HepG2 (cell line): ENCODE measurements around the gene CXXC5. TPM values are rescaled to one million over a fixed set of nuclear protein-coding genes. Genes with fewer than 3 reads are reported as not detected.

Experiments
- ATF2 ChIP-seq: sonication (generic); formaldehyde crosslinking; IDR thresholded peaks from 2 replicates; pipeline ENCODE4 v1.4.0; 2020; ENCODE audit warnings: missing genetic modification reagents
- ESRRA ChIP-seq: sonication (generic); formaldehyde crosslinking; IDR thresholded peaks from 2 replicates; pipeline ENCODE4 v1.5.1; 2020; ENCODE audit warnings: mild to moderate bottlenecking, low read depth, missing genetic modification reagents
- FOXA3 ChIP-seq: IDR thresholded peaks from 2 replicates; pipeline ENCODE4 v1.6.1; 2016; ENCODE audit warnings: missing genetic modification reagents, missing compliant biosample characterization
- HDAC2 ChIP-seq: sonication (generic); formaldehyde crosslinking; IDR thresholded peaks from 2 replicates; pipeline ENCODE4 v1.4.0; 2020; ENCODE audit warnings: missing genetic modification reagents
- HMGXB4 ChIP-seq, 2 experiments: sonication (generic) in 1 of 2; formaldehyde crosslinking in 1 of 2; IDR thresholded peaks; 2 replicates each; pipeline versions ENCODE4 v1.4.0 to v1.6.1; 2018 to 2020; ENCODE audit warnings: missing genetic modification reagents in 2 of 2, borderline replicate concordance in 1 of 2, low read depth in 1 of 2, mild to moderate bottlenecking in 1 of 2, missing biosample characterization in 1 of 2
- HNRNPL ChIP-seq: fragments of 200-400 bp; formaldehyde crosslinking; IDR thresholded peaks from 2 replicates; pipeline ENCODE4 v1.6.1; 2017; ENCODE audit warnings: mild to moderate bottlenecking, low read depth, low read length
- JDP2 ChIP-seq: sonication (generic); formaldehyde crosslinking; IDR thresholded peaks from 2 replicates; pipeline ENCODE4 v1.8.1; 2022; ENCODE audit warnings: missing genetic modification reagents, borderline replicate concordance
- PAXIP1 ChIP-seq: sonication (generic); formaldehyde crosslinking; conservative IDR thresholded peaks from 2 replicates; pipeline ENCODE4 v1.4.0; 2020; ENCODE audit warnings: mild to moderate bottlenecking, missing genetic modification reagents, moderate library complexity
- SKI ChIP-seq: fragments of 450-650 bp; IDR thresholded peaks from one replicate; pipeline ENCODE4 v1.6.1; 2018; ENCODE audit warnings: mild to moderate bottlenecking; ENCODE audit not compliant: partially characterized antibody
- THAP11 ChIP-seq: IDR thresholded peaks from 2 replicates; pipeline ENCODE4 v1.6.1; 2016; ENCODE audit warnings: missing biosample characterization, missing genetic modification reagents
- THRA ChIP-seq: sonication (generic); formaldehyde crosslinking; IDR thresholded peaks from 2 replicates; pipeline ENCODE4 v1.4.0; 2020; ENCODE audit warnings: missing genetic modification reagents, borderline replicate concordance
- ZBTB38 ChIP-seq: sonication (generic); formaldehyde crosslinking; IDR thresholded peaks from 2 replicates; pipeline ENCODE4 v1.5.1; 2020; ENCODE audit warnings: mild to moderate bottlenecking, missing genetic modification reagents
- ZNF251 ChIP-seq: sonication (generic); formaldehyde crosslinking; IDR thresholded peaks from 2 replicates; pipeline ENCODE4 v1.9.0; 2021; ENCODE audit warnings: mild to moderate bottlenecking, missing genetic modification reagents
- ZNF543 ChIP-seq: sonication (generic); formaldehyde crosslinking; IDR thresholded peaks from 2 replicates; pipeline ENCODE4 v1.4.0; 2020; ENCODE audit warnings: mild to moderate bottlenecking, missing genetic modification reagents
- ZNF547 ChIP-seq: sonication (generic); formaldehyde crosslinking; IDR thresholded peaks from 2 replicates; pipeline ENCODE4 v1.5.1; 2020; ENCODE audit warnings: mild to moderate bottlenecking, missing genetic modification reagents
- polyA plus RNA-seq, 8 experiments: library from polyadenylated mRNA; depleted of rRNA in 3 of 8; stranded (reverse) in 7 of 8; unstranded in 1 of 8; fragments of >200 nt; fragmentation: Illumina TruSeq in 4 of 8; extraction: Trizol in 4 of 8; gene quantifications; 2 replicates each; pipeline versions ENCODE4 v1.2.1 to v1.2.3, GENCODE V29; 2011 to 2016; ENCODE audit warnings: low read depth in 4 of 8, missing spikeins in 1 of 8, mixed read lengths in 1 of 8; ENCODE audit not compliant: insufficient read depth in 1 of 8
- total RNA-seq, 5 experiments: library from RNA; depleted of rRNA; stranded (reverse); fragments of >200 nt; fragmentation: Illumina TruSeq; extraction: Trizol; gene quantifications; 2 replicates each; pipeline ENCODE4 v1.2.3, GENCODE V29; 2016; ENCODE audit warnings: low read depth in 1 of 5
- TF ChIP-seq, protein P1 (sequence below): sonication (generic); formaldehyde crosslinking; IDR thresholded peaks from 2 replicates; pipeline ENCODE4 v1.8.1; 2023; ENCODE audit warnings: mild to moderate bottlenecking, moderate library complexity, missing genetic modification reagents
- TF ChIP-seq, protein P2 (sequence below): sonication (generic); formaldehyde crosslinking; IDR thresholded peaks from 2 replicates; pipeline ENCODE4 v1.5.1; 2020; ENCODE audit warnings: mild to moderate bottlenecking, moderate library complexity, missing genetic modification reagents

CXXC5 gene
- total and polyA plus RNA-seq, 2 of the 13 experiments (the other 11 are each of a cell fraction or from before 2014, with no cell fraction given) = 32.3 to 33.0 TPM

GRCh38 chr5:139725073-139725830 is 77.1 kb downstream of the CXXC5 start (continued):
- no peak for TF ChIP-seq ESRRA
- no peak for TF ChIP-seq ZNF547 (CRISPR knock-in tag)
- TF ChIP-seq SKI = peak; percentile 53
- 0 out of 2 replicates have a peak, but pooled peaks have one; percentile 18 for TF ChIP-seq THAP11 (CRISPR knock-in tag)
- TF ChIP-seq, protein P1, sequence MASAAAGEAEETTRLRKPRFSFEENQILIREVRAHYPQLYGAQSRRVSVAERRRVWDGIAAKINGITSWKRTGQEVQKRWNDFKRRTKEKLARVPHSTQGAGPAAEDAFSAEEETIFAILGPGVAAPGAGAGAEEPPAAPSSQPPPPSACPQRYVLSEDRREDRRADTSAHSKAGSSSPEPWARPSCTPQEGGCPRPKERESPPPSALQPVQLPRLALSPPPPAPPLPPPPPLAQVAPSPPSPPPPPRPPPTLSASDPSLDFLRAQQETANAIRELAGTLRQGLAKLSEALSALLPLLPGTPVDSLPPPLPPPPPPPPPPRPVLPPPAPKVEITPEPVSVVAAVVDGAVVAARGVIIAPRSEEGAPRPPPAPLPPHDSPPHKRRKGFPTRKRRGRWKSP (CRISPR knock-in tag) = no peak
- TF ChIP-seq ATF2 (CRISPR knock-in tag) = peak; percentile 72; the same call in 1 of the 2 replicates
- TF ChIP-seq ZBTB38 (CRISPR knock-in tag) = peak; percentile 55; the same call in 1 of the 2 replicates
- TF ChIP-seq ZNF543 (CRISPR knock-in tag) = 0 out of 2 replicates have a peak, but pooled peaks have one; percentile 35
- peak; percentile 83 for TF ChIP-seq PAXIP1 (CRISPR knock-in tag)
- peak; percentile 97 for TF ChIP-seq HNRNPL
- TF ChIP-seq ZNF251 (CRISPR knock-in tag) = no peak
- TF ChIP-seq FOXA3 (CRISPR knock-in tag) = peak; percentile 40; the same call in 1 of the 2 replicates
- peak; percentile 48; the same call in 1 of the 2 replicates for TF ChIP-seq HDAC2 (CRISPR knock-in tag)
- TF ChIP-seq, protein P2, sequence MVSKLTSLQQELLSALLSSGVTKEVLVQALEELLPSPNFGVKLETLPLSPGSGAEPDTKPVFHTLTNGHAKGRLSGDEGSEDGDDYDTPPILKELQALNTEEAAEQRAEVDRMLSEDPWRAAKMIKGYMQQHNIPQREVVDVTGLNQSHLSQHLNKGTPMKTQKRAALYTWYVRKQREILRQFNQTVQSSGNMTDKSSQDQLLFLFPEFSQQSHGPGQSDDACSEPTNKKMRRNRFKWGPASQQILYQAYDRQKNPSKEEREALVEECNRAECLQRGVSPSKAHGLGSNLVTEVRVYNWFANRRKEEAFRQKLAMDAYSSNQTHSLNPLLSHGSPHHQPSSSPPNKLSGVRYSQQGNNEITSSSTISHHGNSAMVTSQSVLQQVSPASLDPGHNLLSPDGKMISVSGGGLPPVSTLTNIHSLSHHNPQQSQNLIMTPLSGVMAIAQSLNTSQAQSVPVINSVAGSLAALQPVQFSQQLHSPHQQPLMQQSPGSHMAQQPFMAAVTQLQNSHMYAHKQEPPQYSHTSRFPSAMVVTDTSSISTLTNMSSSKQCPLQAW (CRISPR knock-in tag) = peak; percentile 62; the same call in 1 of the 2 replicates
- TF ChIP-seq HMGXB4 (CRISPR knock-in tag; IDR thresholded peaks at IDR 0.05; ENCODE audit: borderline replicate concordance in 1 of 2, low read depth in 1 of 2) = 0 out of 4 replicates have a peak, but pooled peaks of 1 of the 2 experiments have one; percentile 26
- TF ChIP-seq JDP2 (CRISPR knock-in tag) = no peak
- peak; percentile 24; the same call in 1 of the 2 replicates for TF ChIP-seq THRA (CRISPR knock-in tag)
